ENCODE data around the gene EBI3.

DNA sequence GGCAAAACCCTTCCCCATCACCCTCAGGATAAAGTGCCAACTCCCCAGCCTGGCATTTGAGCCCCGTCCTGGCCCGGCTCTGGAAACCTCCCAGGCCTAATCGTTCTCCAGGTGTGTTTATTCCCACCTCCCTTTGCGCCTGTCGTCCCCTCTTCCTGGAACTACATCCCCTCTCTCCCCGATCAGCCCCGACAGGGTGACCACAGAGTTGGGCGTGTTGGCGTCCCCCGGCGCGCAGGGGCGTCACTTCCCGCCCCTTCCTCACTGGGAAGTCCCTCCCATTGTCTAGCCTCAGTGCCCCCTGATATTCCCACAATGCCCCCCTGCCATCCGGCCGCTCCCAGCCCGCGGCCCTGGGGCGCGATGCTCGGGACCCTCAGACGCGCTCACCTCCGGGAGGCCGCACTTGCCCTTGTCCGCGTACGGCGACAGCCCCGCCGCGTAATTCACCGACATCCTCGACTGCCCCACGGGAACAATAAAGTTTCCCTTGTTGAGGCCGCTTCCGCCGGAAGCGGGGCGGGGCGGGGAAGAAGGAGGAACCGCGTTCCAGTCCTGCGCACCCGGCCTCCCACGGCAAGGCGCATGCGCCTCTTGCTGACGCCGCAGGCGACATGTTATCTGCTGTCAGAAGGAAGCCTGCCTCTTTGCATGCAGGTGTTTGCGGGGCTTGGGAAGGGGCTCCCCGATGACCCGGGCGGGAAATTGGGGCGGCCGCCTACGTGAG lies 47.1 kb upstream of the EBI3 start, which contains the start of the genes ANKRD24 and SIRT6:
- TF ChIP-seq, protein P1, sequence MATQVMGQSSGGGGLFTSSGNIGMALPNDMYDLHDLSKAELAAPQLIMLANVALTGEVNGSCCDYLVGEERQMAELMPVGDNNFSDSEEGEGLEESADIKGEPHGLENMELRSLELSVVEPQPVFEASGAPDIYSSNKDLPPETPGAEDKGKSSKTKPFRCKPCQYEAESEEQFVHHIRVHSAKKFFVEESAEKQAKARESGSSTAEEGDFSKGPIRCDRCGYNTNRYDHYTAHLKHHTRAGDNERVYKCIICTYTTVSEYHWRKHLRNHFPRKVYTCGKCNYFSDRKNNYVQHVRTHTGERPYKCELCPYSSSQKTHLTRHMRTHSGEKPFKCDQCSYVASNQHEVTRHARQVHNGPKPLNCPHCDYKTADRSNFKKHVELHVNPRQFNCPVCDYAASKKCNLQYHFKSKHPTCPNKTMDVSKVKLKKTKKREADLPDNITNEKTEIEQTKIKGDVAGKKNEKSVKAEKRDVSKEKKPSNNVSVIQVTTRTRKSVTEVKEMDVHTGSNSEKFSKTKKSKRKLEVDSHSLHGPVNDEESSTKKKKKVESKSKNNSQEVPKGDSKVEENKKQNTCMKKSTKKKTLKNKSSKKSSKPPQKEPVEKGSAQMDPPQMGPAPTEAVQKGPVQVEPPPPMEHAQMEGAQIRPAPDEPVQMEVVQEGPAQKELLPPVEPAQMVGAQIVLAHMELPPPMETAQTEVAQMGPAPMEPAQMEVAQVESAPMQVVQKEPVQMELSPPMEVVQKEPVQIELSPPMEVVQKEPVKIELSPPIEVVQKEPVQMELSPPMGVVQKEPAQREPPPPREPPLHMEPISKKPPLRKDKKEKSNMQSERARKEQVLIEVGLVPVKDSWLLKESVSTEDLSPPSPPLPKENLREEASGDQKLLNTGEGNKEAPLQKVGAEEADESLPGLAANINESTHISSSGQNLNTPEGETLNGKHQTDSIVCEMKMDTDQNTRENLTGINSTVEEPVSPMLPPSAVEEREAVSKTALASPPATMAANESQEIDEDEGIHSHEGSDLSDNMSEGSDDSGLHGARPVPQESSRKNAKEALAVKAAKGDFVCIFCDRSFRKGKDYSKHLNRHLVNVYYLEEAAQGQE (IDR thresholded peaks at IDR 0.05; ENCODE audit: insufficient read depth in 1 of 2, low read depth in 2 of 2, low read length in 2 of 2) = 0 out of 4 replicates have a peak, but pooled peaks have one; percentile 12 to 48
- TF ChIP-seq SIN3A (IDR thresholded peaks at IDR 0.05; ENCODE audit: borderline replicate concordance, insufficient read depth, low read length) = no peak
- TF ChIP-seq POLR2AphosphoS5 (IDR thresholded peaks at IDR 0.05; ENCODE audit: low read depth, low read length) = peak; percentile 75; the same call in 1 of the 2 replicates
- TF ChIP-seq TAF1 (IDR thresholded peaks at IDR 0.05; ENCODE audit: borderline replicate concordance, insufficient read depth, low read length) = 0 out of 2 replicates have a peak, but pooled peaks have one; percentile 22
- peak; percentile 60 for TF ChIP-seq FOXP2 (optimal IDR thresholded peaks at IDR 0.05; ENCODE audit: borderline replicate concordance, extremely low read depth, extremely low read length, insufficient read depth)

Measured in PFSK-1 (cell line).